IMR-90 (cell line): Measurements from ENCODE around the gene DNAJC12. TPM values are rescaled to one million over a fixed set of nuclear protein-coding genes. Genes with fewer than 3 reads are reported as not detected.

Experiments
- ATAC-seq: fragments of 200-7000 bp; cut with Tn5 transposase; 2 replicates; pipeline ENCODE4 v1.9.1; 2020; ENCODE audit warnings: low read depth, mild to moderate bottlenecking, moderate library complexity
- BruUV-seq: library from RNA; stranded (reverse); fragments of 400-500 nt; replicated peaks from 2 replicates; lab custom pipeline; 2021; lab: Mats Ljungman, UMichigan
- CTCF ChIA-PET: fragments of 300-600 bp; formaldehyde crosslinking; extraction: SDS; loops from one replicate; lab custom pipeline; 2021; ENCODE audit warnings: antibody characterized with exemption; lab: Yijun Ruan, JAX
- POLR2A ChIA-PET: fragments of 300-600 bp; sonication (Branson Sonifier 250); formaldehyde crosslinking; loops from one replicate; lab custom pipeline; 2022; ENCODE audit warnings: antibody characterized with exemption; ENCODE audit not compliant: unreplicated experiment; lab: Charles Lee
- DNase-seq: peaks from one replicate; pipeline ENCODE4 v3.0.0; 2013
- H2AFZ ChIP-seq: replicated peaks from 2 replicates; pipeline ENCODE3; 2013; ENCODE audit warnings: low read length, mild to moderate bottlenecking; ENCODE audit not compliant: poor library complexity
- H2AK5ac ChIP-seq: 2 replicates; pipeline ENCODE4 v1.6.1; 2013; ENCODE audit warnings: low read depth, low read length, inconsistent platforms
- H2AK9ac ChIP-seq: replicated peaks from 2 replicates; pipeline ENCODE3; 2013; ENCODE audit warnings: mild to moderate bottlenecking, low read depth, low read length, moderate library complexity; ENCODE audit not compliant: poor library complexity
- H2BK120ac ChIP-seq: 2 replicates; pipeline ENCODE4 v1.6.1; 2013; ENCODE audit warnings: low read depth, low read length, inconsistent platforms
- H2BK15ac ChIP-seq: 3 replicates; pipeline ENCODE4 v1.6.1; 2013; ENCODE audit warnings: low read depth, low read length, inconsistent platforms
- H2BK20ac ChIP-seq: 2 replicates; pipeline ENCODE4 v1.6.1; 2013; ENCODE audit warnings: low read depth, mild to moderate bottlenecking, inconsistent platforms, low read length, moderate library complexity
- H2BK5ac ChIP-seq: 2 replicates; pipeline ENCODE4 v1.6.1; 2013; ENCODE audit warnings: mild to moderate bottlenecking, low read depth, low read length, inconsistent platforms; ENCODE audit not compliant: poor library complexity, severe bottlenecking
- H3K14ac ChIP-seq: replicated peaks from 2 replicates; pipeline ENCODE4 v1.6.1; 2013; ENCODE audit warnings: low read depth, low read length, inconsistent platforms
- H3K18ac ChIP-seq: 2 replicates; pipeline ENCODE4 v1.6.1; 2013; ENCODE audit warnings: low read depth, low read length, control low read depth
- H3K23ac ChIP-seq: 2 replicates; pipeline ENCODE4 v1.6.1; 2013; ENCODE audit warnings: low read depth, low read length, inconsistent platforms
- H3K27ac ChIP-seq: 2 replicates; pipeline ENCODE4 v1.5.1; 2013; ENCODE audit warnings: mild to moderate bottlenecking, control low read depth, low read length; ENCODE audit not compliant: insufficient read depth
- H3K27me3 ChIP-seq: 2 replicates; pipeline ENCODE4 v1.6.1; 2013; ENCODE audit warnings: low read length; ENCODE audit not compliant: control insufficient read depth, insufficient read depth
- H3K36me3 ChIP-seq: 2 replicates; pipeline ENCODE4 v1.6.1; 2013; ENCODE audit warnings: low read length, mixed read lengths; ENCODE audit not compliant: control insufficient read depth, insufficient read depth
- H3K4ac ChIP-seq: 2 replicates; pipeline ENCODE4 v1.6.1; 2013; ENCODE audit warnings: low read depth, low read length, inconsistent platforms
- H3K4me1 ChIP-seq: 2 replicates; pipeline ENCODE4 v1.6.1; 2013; ENCODE audit warnings: low read length, mixed read lengths; ENCODE audit not compliant: control insufficient read depth, insufficient read depth
- H3K4me2 ChIP-seq: 2 replicates; pipeline ENCODE4 v1.6.1; 2013; ENCODE audit warnings: low read depth, mild to moderate bottlenecking, control low read depth, low read length, moderate library complexity
- H3K4me3 ChIP-seq: 2 replicates; pipeline ENCODE4 v1.5.1; 2013; ENCODE audit warnings: low read depth, mild to moderate bottlenecking, control low read depth, low read length, moderate library complexity; ENCODE audit not compliant: insufficient read depth
- H3K56ac ChIP-seq: 2 replicates; pipeline ENCODE4 v1.6.1; 2013; ENCODE audit warnings: low read length, inconsistent platforms; ENCODE audit not compliant: insufficient read depth; ENCODE audit errors: extremely low read depth
- H3K79me1 ChIP-seq, 2 experiments: 2 replicates each; pipeline ENCODE4 v1.6.1; 2013; ENCODE audit warnings: low read length in 2 of 2, inconsistent platforms in 1 of 2, low read depth in 1 of 2
- H3K9ac ChIP-seq: 2 replicates; pipeline ENCODE4 v1.6.1; 2013; ENCODE audit warnings: low read depth, low read length, control low read depth
- H3K9me1 ChIP-seq: 2 replicates; pipeline ENCODE4 v1.6.1; 2013; ENCODE audit warnings: low read length, inconsistent platforms; ENCODE audit not compliant: insufficient read depth
- H3K9me3 ChIP-seq: 2 replicates; pipeline ENCODE4 v1.6.1; 2013; ENCODE audit warnings: low read length; ENCODE audit not compliant: control insufficient read depth, insufficient read depth
- H4K20me1 ChIP-seq: 2 replicates; pipeline ENCODE4 v1.6.1; 2013; ENCODE audit warnings: low read length, inconsistent platforms; ENCODE audit not compliant: insufficient read depth
- H4K5ac ChIP-seq: 2 replicates; pipeline ENCODE4 v1.6.1; 2013; ENCODE audit warnings: mild to moderate bottlenecking, low read depth, low read length, control low read depth
- H4K8ac ChIP-seq, 2 experiments: 2 replicates each; pipeline ENCODE4 v1.6.1; 2013; ENCODE audit warnings: low read depth in 2 of 2, low read length in 2 of 2, control low read depth in 1 of 2, inconsistent platforms in 1 of 2
- H4K91ac ChIP-seq: 2 replicates; pipeline ENCODE4 v1.6.1; 2013; ENCODE audit warnings: low read depth, low read length, inconsistent platforms; ENCODE audit not compliant: insufficient read depth
- BHLHE40 ChIP-seq: fragments of 150-350 bp; IDR thresholded peaks from 2 replicates; pipeline ENCODE4 v1.6.1; 2016; ENCODE audit warnings: mild to moderate bottlenecking, low read depth, low read length
- CEBPB ChIP-seq: IDR thresholded peaks from 2 replicates; pipeline ENCODE4 v1.6.1; 2012; ENCODE audit warnings: low read depth, low read length, improper control_type of control experiment
- CHD1 ChIP-seq: IDR thresholded peaks from 2 replicates; pipeline ENCODE4 v1.6.1; 2012; ENCODE audit warnings: low read depth, low read length, improper control_type of control experiment
- CTCF ChIP-seq: conservative IDR thresholded peaks from 2 replicates; pipeline ENCODE4 v1.5.1; 2012; ENCODE audit warnings: mild to moderate bottlenecking, low read depth, low read length, improper control_type of control experiment
- FOS ChIP-seq: fragments of 150-350 bp; IDR thresholded peaks from 2 replicates; pipeline ENCODE4 v1.6.1; 2016; ENCODE audit warnings: low read depth, low read length
- MAFK ChIP-seq: IDR thresholded peaks from 2 replicates; pipeline ENCODE4 v1.6.1; 2012; ENCODE audit warnings: low read depth, low read length, improper control_type of control experiment
- MAZ ChIP-seq: IDR thresholded peaks from 2 replicates; pipeline ENCODE4 v1.6.1; 2012; ENCODE audit warnings: low read depth, mild to moderate bottlenecking, low read length, improper control_type of control experiment, moderate library complexity, borderline replicate concordance
- MXI1 ChIP-seq: IDR thresholded peaks from 2 replicates; pipeline ENCODE4 v1.6.1; 2012; ENCODE audit warnings: low read depth, mild to moderate bottlenecking, low read length, moderate library complexity, borderline replicate concordance
- NFE2L2 ChIP-seq: fragments of 150-350 bp; IDR thresholded peaks from 2 replicates; pipeline ENCODE4 v1.6.1; 2016; ENCODE audit warnings: low read depth, mild to moderate bottlenecking, low read length
- POLR2A ChIP-seq: IDR thresholded peaks from 2 replicates; pipeline ENCODE4 v1.6.1; 2012; ENCODE audit warnings: mild to moderate bottlenecking, low read depth, low read length
- RAD21 ChIP-seq: IDR thresholded peaks from 2 replicates; pipeline ENCODE4 v1.6.1; 2012; ENCODE audit warnings: low read length, improper control_type of control experiment
- RCOR1 ChIP-seq: IDR thresholded peaks from 2 replicates; pipeline ENCODE4 v1.6.1; 2012; ENCODE audit warnings: mild to moderate bottlenecking, low read length, improper control_type of control experiment; ENCODE audit not compliant: insufficient replicate concordance
- RFX5 ChIP-seq: IDR thresholded peaks from 2 replicates; pipeline ENCODE4 v1.8.0; 2012; ENCODE audit warnings: low read depth, mild to moderate bottlenecking, low read length, moderate library complexity
- SMC3 ChIP-seq: fragments of 150-350 bp; IDR thresholded peaks from 2 replicates; pipeline ENCODE4 v1.6.1; 2016; ENCODE audit warnings: low read depth, mild to moderate bottlenecking, antibody characterized with exemption, low read length, moderate library complexity
- USF2 ChIP-seq: fragments of 150-350 bp; IDR thresholded peaks from 2 replicates; pipeline ENCODE4 v1.6.1; 2017; ENCODE audit warnings: mild to moderate bottlenecking, antibody characterized with exemption, low read length, low read depth
- dilution Hi-C: fragments of 300-500 bp; cut with HindIII; formaldehyde crosslinking; loops from one replicate; pipeline ENCODE4 v1.14.3; 2018; ENCODE audit warnings: low sequenced_read_pairs; ENCODE audit not compliant: unreplicated experiment
- in situ Hi-C: fragments of 300-500 bp; cut with MboI; formaldehyde crosslinking; loops from 3 replicates; pipeline ENCODE4 v1.14.3; 2019; ENCODE audit warnings: low sequenced_read_pairs, inconsistent platforms, mixed read lengths
- intact Hi-C: fragments of 100-400 bp; cut with micrococcal nuclease; formaldehyde crosslinking; loops from 2 replicates; pipeline ENCODE4 v1.10.0; 2022
- polyA plus RNA-seq, 3 experiments: library from polyadenylated mRNA; depleted of rRNA; stranded (reverse); fragments of >200 nt; gene quantifications; 2 replicates each; pipeline ENCODE4 v1.2.3, GENCODE V29; 2012; ENCODE audit warnings: low replicate concordance in 1 of 3
- total RNA-seq: library from RNA; depleted of rRNA; stranded (reverse); fragments of >200 nt; gene quantifications from 2 replicates; pipeline ENCODE4 v1.2.3, GENCODE V29; 2012
- TF ChIP-seq, protein P1 (sequence below): fragments of 150-350 bp; IDR thresholded peaks from 2 replicates; pipeline ENCODE4 v1.6.1; 2016; ENCODE audit warnings: low read depth, mild to moderate bottlenecking, low read length, moderate library complexity, borderline replicate concordance

The DNAJC12 gene
- total and polyA plus RNA-seq, 2 of the 4 experiments (the other 2 are of a cell fraction), result 2.3 to 2.9 TPM

GRCh38 chr10:67792653-67793052, 45.3 kb downstream of the DNAJC12 start:
- in situ Hi-C loops, result no loop called here
- peaks cover 2% of the 10 kb centered on the region; the same call in 1 of the 2 replicates for H3K4me1 ChIP-seq
- no peak overlapping the region for H3K9ac ChIP-seq
- H3K36me3 ChIP-seq, result no peaks in the 10 kb centered on the region
- H2AFZ ChIP-seq, result no peak overlapping the region
- intact Hi-C loops, result no loop called here
- H3K27me3 ChIP-seq, result no peaks in the 10 kb centered on the region
- ChIA-PET CTCF (no interaction called here), POLR2A (no interaction called here)
- no peaks in the 10 kb centered on the region for H3K79me1 ChIP-seq
- no peak overlapping the region for H2AK9ac ChIP-seq
- H3K9me1 ChIP-seq, result no peaks in the 10 kb centered on the region; the same call in 1 of the 2 replicates
- H4K8ac ChIP-seq, result no peak overlapping the region
- dilution Hi-C loops, result no loop called here
- no peak overlapping the region for H2AK5ac ChIP-seq
- no peak overlapping the region for H3K56ac ChIP-seq
- TF ChIP-seq CTCF, result no peak
- TF ChIP-seq CHD1, result no peak
- TF ChIP-seq MAFK, result no peak
- TF ChIP-seq USF2, result no peak
- no peak for TF ChIP-seq BHLHE40
- TF ChIP-seq CEBPB, result no peak
- TF ChIP-seq NFE2L2, result no peak
- TF ChIP-seq POLR2A, result no peak
- no peak for TF ChIP-seq MXI1
- TF ChIP-seq, protein P1, sequence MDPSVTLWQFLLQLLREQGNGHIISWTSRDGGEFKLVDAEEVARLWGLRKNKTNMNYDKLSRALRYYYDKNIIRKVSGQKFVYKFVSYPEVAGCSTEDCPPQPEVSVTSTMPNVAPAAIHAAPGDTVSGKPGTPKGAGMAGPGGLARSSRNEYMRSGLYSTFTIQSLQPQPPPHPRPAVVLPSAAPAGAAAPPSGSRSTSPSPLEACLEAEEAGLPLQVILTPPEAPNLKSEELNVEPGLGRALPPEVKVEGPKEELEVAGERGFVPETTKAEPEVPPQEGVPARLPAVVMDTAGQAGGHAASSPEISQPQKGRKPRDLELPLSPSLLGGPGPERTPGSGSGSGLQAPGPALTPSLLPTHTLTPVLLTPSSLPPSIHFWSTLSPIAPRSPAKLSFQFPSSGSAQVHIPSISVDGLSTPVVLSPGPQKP, result no peak
- TF ChIP-seq MAZ, result no peak
- TF ChIP-seq SMC3, result no peak
- no peak for TF ChIP-seq RCOR1
- no peak for TF ChIP-seq FOS
- TF ChIP-seq RFX5, result no peak
- TF ChIP-seq RAD21, result no peak
- H3K14ac ChIP-seq, result no peak overlapping the region
- H4K20me1 ChIP-seq, result no peaks in the 10 kb centered on the region
- no peak overlapping the region for H4K5ac ChIP-seq
- H2BK120ac ChIP-seq, result no peak overlapping the region
- DNase-seq (no peak), ATAC-seq (no peak)
- no peaks in the 10 kb centered on the region for H3K9me3 ChIP-seq
- no TSS peak for BruUV-seq
- no peak overlapping the region for H3K4ac ChIP-seq
- H4K91ac ChIP-seq, result no peak overlapping the region
- H3K23ac ChIP-seq, result no peak overlapping the region
- no peak overlapping the region for H3K27ac ChIP-seq
- no peak overlapping the region for H2BK5ac ChIP-seq
- H3K18ac ChIP-seq, result no peak overlapping the region
- no peak overlapping the region for H2BK15ac ChIP-seq
- H3K4me3 ChIP-seq, result no peak overlapping the region
- H3K4me2 ChIP-seq, result no peak overlapping the region
- no peak overlapping the region for H2BK20ac ChIP-seq
